ENCODE data around the gene KCNJ6. TPM values are rescaled to one million over a fixed set of nuclear protein-coding genes. Genes with fewer than 3 reads are reported as not detected.

The KCNJ6 gene
- total RNA-seq, 1 experiment from 2014 or later: not detected

DNA sequence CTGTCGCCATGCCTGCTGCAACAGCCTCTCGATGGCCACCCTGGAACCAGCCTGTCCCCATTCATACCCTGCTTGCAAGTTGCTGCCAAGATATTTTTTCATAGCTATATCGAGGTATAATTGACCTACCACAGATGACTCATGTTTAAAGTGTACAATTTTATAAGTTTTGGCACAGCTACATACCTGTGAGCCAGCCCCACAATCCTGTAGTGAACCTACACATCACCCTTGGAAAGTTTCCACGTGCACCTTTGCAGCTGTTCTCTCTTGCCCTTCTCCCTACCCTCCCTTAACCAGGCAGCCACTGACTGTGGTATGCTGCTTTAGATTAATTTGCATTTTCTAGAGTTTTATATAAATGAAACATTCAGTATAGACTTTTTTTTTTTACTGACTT lies 23.0 kb upstream of the KCNJ6 start:
- DNase-seq (ENCODE audit: low read depth, low spot score) (no peak), ATAC-seq (no peak)
- ChIA-PET POLR2A (no interaction called here), RAD21 (ENCODE audit: low non-redundant PET in 1 of 2, low total read pairs in 2 of 2, uncharacterized antibody in 2 of 2, unreplicated experiment in 2 of 2) (no interaction called here), CTCF (no interaction called here)
- Histone ChIP-seq H3K27ac (ENCODE audit: low read depth, low read length) (no peak overlapping the region), H3K36me3 (ENCODE audit: control insufficient read depth in 1 of 2, insufficient read depth in 2 of 2, low read length in 2 of 2) (no peaks in the 10 kb centered on the region), H3K9me2 (ENCODE audit: insufficient read depth) (no peaks in the 10 kb centered on the region), H3K79me2 (ENCODE audit: insufficient read depth, low read length) (no peaks in the 10 kb centered on the region), H3K4me2 (ENCODE audit: low read length) (no peak overlapping the region), H3K4me3 (replicated peaks in 1 of 2; ENCODE audit: low read depth in 1 of 2, low read length in 2 of 2) (no peak overlapping the region), H3K9me3 (ENCODE audit: control insufficient read depth in 1 of 2, insufficient read depth in 1 of 2, low read depth in 1 of 2, low read length in 2 of 2) (peaks cover 0 to 15% of the 10 kb centered on the region in 2 experiments; a peak in 2 of 4 replicates), H3K4me1 (ENCODE audit: control insufficient read depth in 1 of 2, insufficient read depth in 2 of 2, low read length in 2 of 2) (no peaks in the 10 kb centered on the region), H3K27me3 (ENCODE audit: insufficient read depth, low read length) (no peaks in the 10 kb centered on the region), H3K9ac (ENCODE audit: low read length) (no peak overlapping the region), H2AFZ (ENCODE audit: low read depth, low read length, poor library complexity, severe bottlenecking) (no peak overlapping the region), H4K20me1 (ENCODE audit: insufficient read depth) (no peaks in the 10 kb centered on the region)
- no TSS peak for BruUV-seq (replicated peaks)
- intact Hi-C loops (cut with micrococcal nuclease): no loop called here
- TF ChIP-seq POLR2AphosphoS5 (IDR thresholded peaks at IDR 0.05; ENCODE audit: low read depth, low read length): no peak
- no peak for TF ChIP-seq CBX3 (IDR thresholded peaks at IDR 0.05; ENCODE audit: low read depth)
- TF ChIP-seq YY1 (IDR thresholded peaks at IDR 0.05; ENCODE audit: extremely low read depth, insufficient replicate concordance, low read depth, low read length): no peak
- no peak for TF ChIP-seq ZFX (IDR thresholded peaks at IDR 0.05)

DNA sequence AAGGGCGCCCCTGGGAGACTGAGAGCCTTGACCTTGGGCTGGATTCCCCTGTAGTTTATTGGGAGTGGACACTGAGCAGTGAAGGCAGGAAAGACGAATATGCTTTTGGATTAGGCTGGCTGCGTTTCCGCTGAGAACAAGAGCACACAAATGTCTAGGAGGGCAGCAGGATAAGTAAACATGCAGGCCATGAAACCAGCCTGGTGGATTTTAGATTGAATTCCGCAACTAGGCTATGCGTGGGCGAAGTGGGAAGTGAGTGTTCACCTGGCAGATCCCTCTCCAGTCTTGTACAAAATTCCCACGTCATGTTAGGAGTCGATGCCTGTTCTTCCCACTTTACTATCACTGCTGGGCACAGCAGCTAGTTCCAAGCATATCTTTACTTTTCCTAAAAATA lies 21.4 kb upstream of the KCNJ6 start:
- no peak overlapping the region for H3K9ac ChIP-seq (ENCODE audit: low read length)
- no peak for DNase-seq (ENCODE audit: low read depth, low spot score)
- ATAC-seq: no peak
- POLR2A ChIA-PET: no interaction called here
- H3K4me2 ChIP-seq (ENCODE audit: low read length): no peak overlapping the region
- no peak overlapping the region for H3K4me3 ChIP-seq (replicated peaks in 1 of 2; ENCODE audit: low read depth in 1 of 2, low read length in 2 of 2)
- CTCF ChIA-PET: no interaction called here
- RAD21 ChIA-PET (ENCODE audit: low non-redundant PET in 1 of 2, low total read pairs in 2 of 2, uncharacterized antibody in 2 of 2, unreplicated experiment in 2 of 2): no interaction called here
- no peaks in the 10 kb centered on the region for H3K4me1 ChIP-seq (ENCODE audit: control insufficient read depth in 1 of 2, insufficient read depth in 2 of 2, low read length in 2 of 2)
- H3K9me3 ChIP-seq (ENCODE audit: control insufficient read depth in 1 of 2, insufficient read depth in 1 of 2, low read depth in 1 of 2, low read length in 2 of 2): peaks cover 0 to 17% of the 10 kb centered on the region in 2 experiments; a peak in 2 of 4 replicates
- no peak overlapping the region for H2AFZ ChIP-seq (ENCODE audit: low read depth, low read length, poor library complexity, severe bottlenecking)
- no peaks in the 10 kb centered on the region for H3K9me2 ChIP-seq (ENCODE audit: insufficient read depth)
- TF ChIP-seq EGR1 (IDR thresholded peaks at IDR 0.05; ENCODE audit: low read depth) (no peak), EZH2phosphoT487 (IDR thresholded peaks at IDR 0.05; ENCODE audit: borderline replicate concordance) (no peak), JUND (IDR thresholded peaks at IDR 0.05) (no peak), ELF1 (IDR thresholded peaks at IDR 0.05; ENCODE audit: borderline replicate concordance, low read depth) (no peak)
- H4K20me1 ChIP-seq (ENCODE audit: insufficient read depth): no peaks in the 10 kb centered on the region
- no TSS peak for BruUV-seq (replicated peaks)
- no peaks in the 10 kb centered on the region for H3K79me2 ChIP-seq (ENCODE audit: insufficient read depth, low read length)
- H3K27ac ChIP-seq (ENCODE audit: low read depth, low read length): no peak overlapping the region
- H3K36me3 ChIP-seq (ENCODE audit: control insufficient read depth in 1 of 2, insufficient read depth in 2 of 2, low read length in 2 of 2): no peaks in the 10 kb centered on the region
- H3K27me3 ChIP-seq (ENCODE audit: insufficient read depth, low read length): no peaks in the 10 kb centered on the region
- intact Hi-C loops (cut with micrococcal nuclease): no loop called here

Measured in HCT116 (cell line).